ENCODE results near the gene ETV3. TPM values are rescaled to one million over a fixed set of nuclear protein-coding genes. Genes with fewer than 3 reads are reported as not detected.

Gene ETV3
- total RNA-seq, 1 donor from 2014 or later: 39.0 TPM

DNA sequence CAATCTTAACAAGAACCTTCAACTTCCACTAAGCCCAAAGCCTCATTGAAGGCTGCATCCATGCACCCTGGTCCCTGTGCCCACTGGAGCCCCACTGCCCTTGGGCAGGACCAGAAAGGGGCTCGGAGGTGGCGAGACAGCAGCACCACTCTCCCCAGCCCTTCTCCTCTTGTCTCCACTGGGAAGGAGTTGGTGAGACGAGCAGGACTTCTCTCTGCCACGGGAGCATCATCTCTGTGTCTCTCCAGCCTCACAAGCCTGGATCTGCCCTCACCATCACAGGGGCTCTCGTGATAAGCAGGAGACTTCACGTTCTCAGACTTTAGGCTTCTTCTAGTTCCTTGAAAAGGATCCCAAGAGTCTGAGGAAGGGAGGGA is 31.4 kb downstream of the ETV3 start:
- TF ChIP-seq CTCF (IDR thresholded peaks at IDR 0.05; ENCODE audit: partially characterized antibody, unreplicated experiment): no peak
- DNase-seq: no peak
- H3K27me3 Mint-ChIP-seq (ENCODE audit: unreplicated experiment): peaks cover 22% of the 10 kb centered on the region
- H3K4me1 Mint-ChIP-seq (ENCODE audit: low read depth, unreplicated experiment): peaks cover 28% of the 10 kb centered on the region
- peaks cover 4% of the 10 kb centered on the region for H3K9me3 Mint-ChIP-seq (ENCODE audit: unreplicated experiment)
- no peak overlapping the region for H3K4me3 Mint-ChIP-seq (ENCODE audit: unreplicated experiment)
- no peaks in the 10 kb centered on the region for H3K36me3 Mint-ChIP-seq (ENCODE audit: unreplicated experiment)
- no peak overlapping the region for H3K27ac Mint-ChIP-seq (ENCODE audit: unreplicated experiment)

DNA sequence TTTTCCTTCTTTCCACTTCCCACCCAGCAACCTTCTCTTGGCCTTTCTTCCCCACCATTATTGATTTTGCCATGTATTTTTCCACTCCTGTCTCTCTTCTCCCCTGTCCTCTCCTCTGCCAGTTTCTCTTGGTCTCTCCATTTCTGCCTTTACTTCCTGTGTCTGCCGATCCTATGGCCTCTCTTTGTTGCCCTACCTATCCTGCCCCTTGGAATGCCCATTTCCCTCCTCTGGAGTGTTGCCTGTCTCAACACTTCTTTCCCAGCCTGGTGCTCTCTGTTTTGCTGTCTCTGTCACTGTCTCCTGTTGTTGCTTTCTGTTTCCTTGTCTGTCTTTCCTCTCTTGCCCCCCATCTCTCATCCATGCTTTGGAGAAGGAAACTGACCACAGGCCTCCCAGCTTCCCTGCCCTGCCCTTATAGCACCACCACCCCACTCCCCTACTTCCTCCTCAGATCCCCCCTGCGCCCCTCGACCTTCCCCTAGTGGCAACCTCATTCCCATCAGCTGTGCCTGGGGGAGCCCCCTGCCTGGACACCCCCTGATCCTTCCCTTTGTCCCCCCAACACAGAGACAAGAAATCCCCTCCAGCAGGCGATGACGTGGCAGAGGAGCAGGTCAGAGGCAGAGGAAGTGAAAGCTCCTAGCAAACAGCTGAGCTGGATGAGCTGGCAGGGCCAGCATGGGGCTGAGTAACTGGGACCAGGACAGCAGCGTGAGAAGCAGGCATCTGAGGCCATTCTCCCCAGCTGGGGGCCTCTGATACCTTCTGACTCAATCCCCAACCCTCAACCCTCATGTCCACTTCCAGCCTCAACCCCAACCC is 32.0 kb downstream of the ETV3 start:
- Mint-ChIP-seq H3K9me3 (ENCODE audit: unreplicated experiment) (peaks cover 4% of the 10 kb centered on the region), H3K27ac (ENCODE audit: unreplicated experiment) (peak overlapping the region; percentile 19), H3K27me3 (ENCODE audit: unreplicated experiment) (peaks cover 20% of the 10 kb centered on the region), H3K4me3 (ENCODE audit: unreplicated experiment) (peak overlapping the region; percentile 13), H3K36me3 (ENCODE audit: unreplicated experiment) (no peaks in the 10 kb centered on the region), H3K4me1 (ENCODE audit: low read depth, unreplicated experiment) (peaks cover 26% of the 10 kb centered on the region)
- DNase-seq: no peak
- TF ChIP-seq CTCF (IDR thresholded peaks at IDR 0.05; ENCODE audit: partially characterized antibody, unreplicated experiment): no peak

DNA sequence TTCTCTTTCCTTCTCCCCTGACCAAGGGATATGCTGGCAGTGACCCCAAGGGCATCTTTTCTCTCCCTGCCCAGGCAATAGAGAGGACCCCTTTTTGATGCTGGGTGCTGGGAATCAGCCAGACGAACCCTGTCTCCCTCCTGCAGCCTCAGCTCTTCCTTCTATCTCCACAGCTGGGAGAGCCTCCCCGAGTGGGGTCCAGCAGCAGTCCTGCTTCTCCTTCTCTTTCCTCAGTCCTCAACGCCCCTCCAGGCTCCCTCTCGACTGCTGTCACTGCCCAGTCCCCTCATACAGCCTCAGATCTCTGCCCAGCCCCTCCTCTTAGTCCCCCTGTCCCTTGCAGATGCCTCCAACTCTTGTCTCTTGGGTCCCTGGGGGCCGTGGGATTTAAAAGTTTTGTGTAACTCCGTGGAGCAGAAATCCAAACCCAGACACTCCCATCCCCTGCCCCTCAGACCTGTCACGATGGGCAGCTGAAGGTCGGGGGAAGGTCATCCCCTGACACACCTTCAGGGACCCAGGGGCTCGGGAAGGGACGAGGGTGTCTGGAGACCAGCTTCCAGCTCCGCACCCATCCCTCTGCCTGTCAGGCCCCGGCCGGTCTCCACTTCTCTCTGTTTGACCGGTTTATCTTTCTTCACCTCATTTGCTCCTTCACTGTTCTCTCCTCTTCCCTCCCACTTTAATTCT is 32.8 kb downstream of the ETV3 start:
- Mint-ChIP-seq H3K4me3 (ENCODE audit: unreplicated experiment) (peak overlapping the region; percentile 13), H3K27me3 (ENCODE audit: unreplicated experiment) (peaks cover 19% of the 10 kb centered on the region), H3K4me1 (ENCODE audit: low read depth, unreplicated experiment) (peaks cover 23% of the 10 kb centered on the region), H3K27ac (ENCODE audit: unreplicated experiment) (peak overlapping the region; percentile 19), H3K9me3 (ENCODE audit: unreplicated experiment) (peaks cover 7% of the 10 kb centered on the region), H3K36me3 (ENCODE audit: unreplicated experiment) (no peaks in the 10 kb centered on the region)
- no peak for TF ChIP-seq CTCF (IDR thresholded peaks at IDR 0.05; ENCODE audit: partially characterized antibody, unreplicated experiment)
- no peak for DNase-seq

GRCh38 chr1:157104598-157105293 is 33.4 kb downstream of the ETV3 start:
- Mint-ChIP-seq H3K36me3 (ENCODE audit: unreplicated experiment) (no peaks in the 10 kb centered on the region), H3K4me1 (ENCODE audit: low read depth, unreplicated experiment) (peaks cover 21% of the 10 kb centered on the region), H3K27ac (ENCODE audit: unreplicated experiment) (peak overlapping the region; percentile 3), H3K4me3 (ENCODE audit: unreplicated experiment) (peak overlapping the region; percentile 7), H3K27me3 (ENCODE audit: unreplicated experiment) (peaks cover 19% of the 10 kb centered on the region), H3K9me3 (ENCODE audit: unreplicated experiment) (peaks cover 7% of the 10 kb centered on the region)
- TF ChIP-seq CTCF (IDR thresholded peaks at IDR 0.05; ENCODE audit: partially characterized antibody, unreplicated experiment): no peak
- no peak for DNase-seq
